Activated T-cell treated with anti-CD3 and anti-CD28 coated beads, Interleukin-2, amount 50 U/mL, for 4 hours (primary cell): ENCODE data around the gene TMEM225. TPM values are rescaled to one million over a fixed set of nuclear protein-coding genes. Genes with fewer than 3 reads are reported as not detected.

Experiments
- ATAC-seq, 2 donors: fragments of 200-7000 bp; cut with Tn5 transposase; one replicate each; pipeline ENCODE4 v1.10.0; 2021
- DNase-seq: peaks from one replicate; pipeline ENCODE4 v3.0.0-alpha.2; 2020
- H3K27me3 Mint-ChIP-seq: one replicate; pipeline ENCODE4 v1.8.0; 2021; ENCODE audit warnings: low read depth, mixed read lengths
- H3K36me3 Mint-ChIP-seq: one replicate; pipeline ENCODE4 v1.8.0; 2022; ENCODE audit warnings: mixed read lengths; ENCODE audit not compliant: insufficient read depth
- H3K4me1 Mint-ChIP-seq: one replicate; pipeline ENCODE4 v1.8.0; 2021; ENCODE audit warnings: low read depth, mixed read lengths
- H3K4me3 Mint-ChIP-seq: one replicate; pipeline ENCODE4 v1.8.0; 2021; ENCODE audit warnings: mild to moderate bottlenecking, moderate library complexity, mixed read lengths
- H3K9me3 Mint-ChIP-seq: one replicate; pipeline ENCODE4 v1.8.0; 2021; ENCODE audit warnings: mixed read lengths
- total RNA-seq, 3 donors: library from RNA; stranded (reverse); gene quantifications; one replicate each; pipeline ENCODE4 v1.2.1, GENCODE V29; 2021

Gene TMEM225
- total RNA-seq, 3 donors from 2014 or later, result not detected

DNA sequence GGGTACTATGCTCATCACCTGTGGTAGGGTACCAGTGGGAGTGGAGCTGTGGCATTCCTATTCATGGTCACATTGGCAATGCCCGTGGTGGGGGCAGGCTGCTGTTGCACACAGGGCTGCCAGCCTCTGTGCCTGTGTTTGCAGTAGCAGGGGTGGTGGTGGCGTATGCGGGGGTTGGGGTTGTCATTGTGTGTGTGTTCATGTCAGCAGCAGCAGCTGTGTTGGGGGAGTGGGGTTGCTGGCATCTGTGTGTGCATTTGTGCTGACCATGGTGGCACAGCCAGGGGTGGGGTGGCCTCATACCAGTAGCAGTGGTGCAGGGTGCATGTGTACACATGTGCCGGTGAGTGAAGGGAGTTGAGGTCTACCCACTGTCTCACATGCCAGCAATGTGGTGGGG is 34.4 kb downstream of the TMEM225 start:
- ATAC-seq, result no peak
- peaks cover 2% of the 10 kb centered on the region for H3K9me3 Mint-ChIP-seq
- H3K36me3 Mint-ChIP-seq, result no peaks in the 10 kb centered on the region
- no peaks in the 10 kb centered on the region for H3K4me1 Mint-ChIP-seq
- DNase-seq, result no peak
- peaks cover 11% of the 10 kb centered on the region for H3K27me3 Mint-ChIP-seq
- H3K4me3 Mint-ChIP-seq, result no peak overlapping the region

DNA sequence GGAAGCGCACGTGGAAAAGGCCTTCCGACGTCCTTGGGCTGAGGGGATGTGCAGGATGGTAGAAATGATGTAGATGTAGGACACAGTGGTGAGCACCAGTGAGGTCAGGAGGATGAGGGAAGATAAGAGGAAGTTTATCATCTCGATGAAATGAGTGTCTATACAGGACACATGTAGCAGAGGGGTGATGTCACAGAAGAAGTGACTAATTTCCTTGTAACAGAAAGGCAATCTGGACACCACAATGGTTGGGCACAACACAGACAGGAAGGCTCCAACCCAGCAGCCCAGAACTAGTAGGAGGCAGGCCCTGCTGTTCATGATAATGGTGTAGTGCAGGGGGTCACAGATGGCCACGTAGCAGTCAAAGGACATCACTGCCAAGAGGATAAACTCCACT is 44.3 kb downstream of the TMEM225 start:
- no peaks in the 10 kb centered on the region for H3K9me3 Mint-ChIP-seq
- H3K4me1 Mint-ChIP-seq, result no peaks in the 10 kb centered on the region
- H3K4me3 Mint-ChIP-seq, result no peak overlapping the region
- H3K36me3 Mint-ChIP-seq, result no peaks in the 10 kb centered on the region
- DNase-seq (no peak), ATAC-seq (no peak)
- peaks cover 2% of the 10 kb centered on the region for H3K27me3 Mint-ChIP-seq

DNA sequence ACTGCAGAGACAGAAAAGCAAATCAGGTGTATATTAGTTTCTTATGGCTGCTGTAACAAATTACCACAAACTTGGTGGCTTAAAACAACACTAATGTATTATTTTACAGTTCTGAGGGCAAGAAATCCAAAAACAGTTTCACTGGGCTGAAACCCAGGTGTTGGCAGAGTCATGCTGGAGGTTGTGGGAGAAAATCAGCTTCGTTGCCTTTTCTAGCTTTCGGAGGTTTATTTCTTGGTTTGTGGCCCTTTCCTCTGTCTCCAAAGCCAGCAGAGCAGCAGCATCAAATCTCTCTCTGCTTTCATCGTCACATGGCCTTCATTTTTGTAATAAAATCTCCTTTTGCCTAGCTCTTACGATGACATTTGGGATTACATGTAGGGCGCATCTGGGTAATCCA is 46.3 kb downstream of the TMEM225 start:
- no peak for ATAC-seq
- no peak for DNase-seq
- Mint-ChIP-seq H3K36me3 (no peaks in the 10 kb centered on the region), H3K9me3 (no peaks in the 10 kb centered on the region), H3K4me1 (no peaks in the 10 kb centered on the region), H3K4me3 (no peak overlapping the region), H3K27me3 (peaks cover 2% of the 10 kb centered on the region)

DNA sequence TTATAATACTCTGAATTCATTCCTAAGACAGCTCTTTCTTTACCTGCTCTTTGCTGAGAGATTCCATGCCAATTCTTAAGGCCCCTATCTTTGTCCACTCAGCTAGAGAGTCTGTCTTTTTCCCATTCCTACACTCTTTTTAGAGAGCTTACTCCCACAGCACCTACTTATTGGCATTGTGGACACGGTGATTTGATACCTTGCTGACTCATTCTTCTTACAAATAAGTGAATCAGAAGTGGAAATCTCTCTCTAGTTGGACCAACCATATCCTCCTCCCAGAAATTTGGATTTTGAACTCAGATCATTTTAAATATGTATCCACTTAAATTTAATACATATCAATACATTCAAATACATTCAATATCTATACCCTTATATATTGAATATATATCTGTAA is 46.8 kb downstream of the TMEM225 start:
- Mint-ChIP-seq H3K27me3 (peaks cover 2% of the 10 kb centered on the region), H3K4me3 (no peak overlapping the region), H3K9me3 (no peaks in the 10 kb centered on the region), H3K36me3 (no peaks in the 10 kb centered on the region), H3K4me1 (no peaks in the 10 kb centered on the region)
- DNase-seq (no peak), ATAC-seq (no peak)

DNA sequence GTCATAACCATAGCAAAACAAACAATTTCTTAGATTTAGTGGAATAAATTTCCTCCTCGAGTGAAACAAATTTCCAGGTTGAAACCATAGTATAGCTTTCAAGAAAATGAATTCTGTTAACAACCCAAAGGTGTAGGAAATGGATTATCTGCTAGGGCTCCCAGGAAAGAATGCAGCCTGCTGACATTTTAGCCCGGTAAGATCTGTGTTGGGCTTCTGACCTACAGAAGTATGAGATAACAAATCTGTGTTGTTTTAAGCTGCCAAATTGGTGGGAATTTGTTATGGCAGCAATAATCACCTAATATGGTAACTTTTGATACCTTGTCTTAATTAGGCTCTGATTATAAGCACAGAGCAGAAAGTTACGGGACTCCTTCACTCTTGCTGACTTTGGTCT is 47.3 kb downstream of the TMEM225 start:
- no peaks in the 10 kb centered on the region for H3K36me3 Mint-ChIP-seq
- no peak overlapping the region for H3K4me3 Mint-ChIP-seq
- DNase-seq (no peak), ATAC-seq (no peak)
- peaks cover 2% of the 10 kb centered on the region for H3K27me3 Mint-ChIP-seq
- H3K4me1 Mint-ChIP-seq, result no peaks in the 10 kb centered on the region
- H3K9me3 Mint-ChIP-seq, result no peaks in the 10 kb centered on the region

DNA sequence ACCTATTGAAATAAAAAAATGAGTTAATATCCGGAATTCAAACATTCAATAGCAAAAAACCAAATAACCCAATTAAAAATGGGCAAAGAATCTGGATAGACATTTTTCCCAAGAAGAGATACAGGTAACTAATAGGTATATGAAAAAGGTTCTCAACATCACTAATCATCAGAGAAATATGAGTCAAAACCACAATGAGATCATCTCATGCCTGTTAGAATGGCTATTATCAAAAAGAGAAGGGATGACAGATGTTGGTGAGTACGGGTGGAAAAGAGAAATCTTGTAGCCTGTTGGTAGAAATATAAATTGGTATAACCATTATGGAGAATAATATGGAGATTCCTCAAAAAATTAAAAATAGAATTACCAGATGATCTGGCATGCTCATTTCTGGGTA is 52.4 kb downstream of the TMEM225 start:
- no peaks in the 10 kb centered on the region for H3K36me3 Mint-ChIP-seq
- H3K4me1 Mint-ChIP-seq, result no peaks in the 10 kb centered on the region
- DNase-seq, result no peak
- peaks cover 10% of the 10 kb centered on the region for H3K27me3 Mint-ChIP-seq
- no peak overlapping the region for H3K4me3 Mint-ChIP-seq
- no peak for ATAC-seq
- H3K9me3 Mint-ChIP-seq, result no peaks in the 10 kb centered on the region

Other genes with a start within 250 kb of the TMEM225 start
- not detected for gene SCN3B, start 231.0 kb downstream of the TMEM225 start, total RNA-seq
- 10 to 100 TPM; 19.9 to 20.6 (median 20.3) TPM for gene ZNF202, start 144.0 kb downstream of the TMEM225 start, total RNA-seq
- not detected for gene OR6X1, start 131.2 kb downstream of the TMEM225 start, total RNA-seq
- not detected for gene OR6M1, start 79.3 kb downstream of the TMEM225 start, total RNA-seq
- gene OR8D4, start 16.5 kb upstream of the TMEM225 start, total RNA-seq, result not detected
- not detected for gene OR4D5, start 53.9 kb upstream of the TMEM225 start, total RNA-seq
- gene OR6T1, start 58.2 kb upstream of the TMEM225 start, total RNA-seq, result not detected
- not detected for gene OR10S1, start 92.1 kb upstream of the TMEM225 start, total RNA-seq
- gene OR10G6, start 109.5 kb upstream of the TMEM225 start, total RNA-seq, result not detected
- gene OR10G4, start 127.3 kb upstream of the TMEM225 start, total RNA-seq, result not detected
- not detected for gene OR10G9, start 137.3 kb upstream of the TMEM225 start, total RNA-seq
- gene OR10G8, start 141.1 kb upstream of the TMEM225 start, total RNA-seq, result not detected
- not detected for gene OR10G7, start 155.7 kb upstream of the TMEM225 start, total RNA-seq
- 1 to 10 TPM; 1.5 to 1.8 (median 1.7) TPM for gene VWA5A, start 229.8 kb upstream of the TMEM225 start, total RNA-seq